WI38 (cell line): ENCODE data around the gene LAMA1.
"Not testable (repeated sequence)": the region's sequence is repeated elsewhere in the genome, so short reads cannot be mapped to it uniquely, and the experiment has no call there.

ENCODE experiments used
- H3K4me3 ChIP-seq: 2 replicates; pipeline ENCODE4 v1.5.1; 2011; ENCODE audit warnings: low read depth, mild to moderate bottlenecking, control low read depth, low read length
- TF ChIP-seq, protein P1 (sequence below): IDR thresholded peaks from 2 replicates; pipeline ENCODE4 v1.5.1; 2012; ENCODE audit warnings: low read depth, mild to moderate bottlenecking, control low read depth, low read length

The LAMA1 gene

DNA sequence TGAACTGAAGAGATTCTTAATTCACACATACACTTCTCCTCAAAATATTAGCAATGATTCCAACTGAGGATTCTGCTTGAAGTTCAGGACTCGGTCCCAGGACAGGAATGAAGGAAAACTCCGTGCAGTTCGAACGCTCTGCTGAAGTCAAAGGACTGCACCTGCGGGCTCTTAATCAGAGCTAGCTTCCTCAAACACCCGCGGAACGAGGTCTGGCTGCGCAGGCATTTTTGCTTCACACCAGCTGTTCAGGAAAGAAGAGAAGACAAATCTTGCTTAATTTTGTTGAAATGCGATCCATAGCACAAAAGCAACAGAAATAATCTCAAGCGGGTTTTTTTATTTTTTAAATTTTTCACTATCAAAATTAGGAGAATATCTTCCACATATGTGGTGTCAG is 175.6 kb downstream of the LAMA1 start:
- TF ChIP-seq, protein P1, sequence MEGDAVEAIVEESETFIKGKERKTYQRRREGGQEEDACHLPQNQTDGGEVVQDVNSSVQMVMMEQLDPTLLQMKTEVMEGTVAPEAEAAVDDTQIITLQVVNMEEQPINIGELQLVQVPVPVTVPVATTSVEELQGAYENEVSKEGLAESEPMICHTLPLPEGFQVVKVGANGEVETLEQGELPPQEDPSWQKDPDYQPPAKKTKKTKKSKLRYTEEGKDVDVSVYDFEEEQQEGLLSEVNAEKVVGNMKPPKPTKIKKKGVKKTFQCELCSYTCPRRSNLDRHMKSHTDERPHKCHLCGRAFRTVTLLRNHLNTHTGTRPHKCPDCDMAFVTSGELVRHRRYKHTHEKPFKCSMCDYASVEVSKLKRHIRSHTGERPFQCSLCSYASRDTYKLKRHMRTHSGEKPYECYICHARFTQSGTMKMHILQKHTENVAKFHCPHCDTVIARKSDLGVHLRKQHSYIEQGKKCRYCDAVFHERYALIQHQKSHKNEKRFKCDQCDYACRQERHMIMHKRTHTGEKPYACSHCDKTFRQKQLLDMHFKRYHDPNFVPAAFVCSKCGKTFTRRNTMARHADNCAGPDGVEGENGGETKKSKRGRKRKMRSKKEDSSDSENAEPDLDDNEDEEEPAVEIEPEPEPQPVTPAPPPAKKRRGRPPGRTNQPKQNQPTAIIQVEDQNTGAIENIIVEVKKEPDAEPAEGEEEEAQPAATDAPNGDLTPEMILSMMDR: no peak
- no peak overlapping the region for H3K4me3 ChIP-seq

DNA sequence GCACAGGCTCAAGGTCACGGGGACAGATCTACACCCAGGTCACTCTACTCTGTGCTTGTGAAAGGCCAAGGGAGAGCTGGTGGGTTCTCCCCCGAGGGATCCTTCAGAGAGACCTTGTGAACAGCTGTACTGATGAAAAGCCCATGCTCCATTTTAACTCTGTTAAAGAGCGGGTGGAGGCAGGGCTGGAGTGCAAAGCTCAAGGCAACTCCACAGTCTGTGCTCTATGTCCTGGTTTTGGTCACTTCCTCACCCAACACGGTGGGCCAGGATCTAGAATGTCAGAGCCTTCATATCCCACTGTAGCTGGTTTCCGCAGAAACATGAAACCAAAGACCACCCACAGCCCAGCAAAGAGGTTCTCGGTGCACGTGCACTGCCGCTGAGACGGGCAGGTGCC is 177.1 kb downstream of the LAMA1 start:
- H3K4me3 ChIP-seq: no peak overlapping the region
- TF ChIP-seq, protein P1: no peak

DNA sequence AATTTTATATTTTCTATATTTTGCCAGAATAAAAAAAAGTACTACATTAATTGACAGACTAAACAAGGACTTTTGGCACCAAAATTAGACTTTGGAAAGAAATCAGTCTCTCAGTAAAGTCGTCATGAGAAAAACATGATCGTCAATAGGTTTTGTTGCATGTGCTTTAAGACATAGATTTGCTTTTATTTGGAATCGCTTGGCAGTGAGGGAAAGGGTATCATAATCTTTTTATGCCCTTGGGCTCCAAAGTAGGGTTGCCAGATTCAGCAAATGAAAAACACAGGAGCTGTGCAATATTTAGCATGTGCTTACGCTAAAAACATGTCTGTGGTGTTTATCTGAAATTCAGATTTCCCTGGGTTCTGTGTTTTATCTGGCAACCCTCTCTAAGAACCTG is 177.6 kb downstream of the LAMA1 start:
- TF ChIP-seq, protein P1: no peak
- H3K4me3 ChIP-seq: no peak overlapping the region

- H3K4me3 ChIP-seq: not testable (repeated sequence)
These were observed 179.2 kb downstream of the LAMA1 start for GRCh38 chr18:6938403-6938802.

GRCh38 chr18:6938003-6938402 is 179.6 kb downstream of the LAMA1 start:
- TF ChIP-seq, protein P1: no peak
- no peak overlapping the region for H3K4me3 ChIP-seq

- TF ChIP-seq, protein P1: no peak
- H3K4me3 ChIP-seq: no peak overlapping the region
These were observed 182.7 kb downstream of the LAMA1 start for GRCh38 chr18:6934859-6935258.

- TF ChIP-seq, protein P1: no peak
- no peak overlapping the region for H3K4me3 ChIP-seq
These were observed 188.1 kb downstream of the LAMA1 start for GRCh38 chr18:6929370-6930102.

GRCh38 chr18:6928359-6928758 is 189.2 kb downstream of the LAMA1 start:
- TF ChIP-seq, protein P1: no peak
- no peak overlapping the region for H3K4me3 ChIP-seq
